Neuronal stem cell (in vitro differentiated cells): ENCODE data around the gene SNX19.
A peak's percentile ranks its signal among the peaks of the same experiment; 100 is the strongest.

ENCODE experiments used
- DNase-seq: peaks from one replicate; pipeline ENCODE4 v3.0.0-alpha.2; 2013; ENCODE audit warnings: low spot score
- H2AFZ ChIP-seq: one replicate; pipeline ENCODE4 v1.6.1; 2013; ENCODE audit warnings: mild to moderate bottlenecking, low read length, inconsistent platforms
- H2AK5ac ChIP-seq: 2 replicates; pipeline ENCODE4 v1.6.1; 2013; ENCODE audit warnings: low read depth, mild to moderate bottlenecking, inconsistent platforms, low read length, moderate library complexity, mixed read lengths
- H2BK120ac ChIP-seq: 2 replicates; pipeline ENCODE4 v1.6.1; 2013; ENCODE audit warnings: low read depth, mild to moderate bottlenecking, inconsistent platforms, low read length, moderate library complexity, mixed read lengths
- H2BK12ac ChIP-seq: one replicate; pipeline ENCODE4 v1.6.1; 2013; ENCODE audit warnings: low read length, inconsistent platforms
- H2BK15ac ChIP-seq: 2 replicates; pipeline ENCODE4 v1.6.1; 2013; ENCODE audit warnings: mild to moderate bottlenecking, low read length, inconsistent platforms, mixed read lengths
- H2BK5ac ChIP-seq: one replicate; pipeline ENCODE4 v1.6.1; 2013; ENCODE audit warnings: inconsistent platforms, mild to moderate bottlenecking, low read length, moderate library complexity
- H3K14ac ChIP-seq: one replicate; pipeline ENCODE4 v1.6.1; 2013; ENCODE audit warnings: low read length, inconsistent platforms
- H3K18ac ChIP-seq: 2 replicates; pipeline ENCODE4 v1.6.1; 2013; ENCODE audit warnings: low read length, inconsistent platforms
- H3K23ac ChIP-seq: 2 replicates; pipeline ENCODE4 v1.6.1; 2013; ENCODE audit warnings: low read depth, mild to moderate bottlenecking, mixed read lengths, low read length, inconsistent platforms; ENCODE audit not compliant: poor library complexity
- H3K27ac ChIP-seq: replicated peaks from 3 replicates; pipeline ENCODE4 v1.5.1; 2013; ENCODE audit warnings: low read length, inconsistent platforms
- H3K27me3 ChIP-seq, 3 experiments: 2 replicates each; pipeline ENCODE4 v1.6.1; 2013; ENCODE audit warnings: low read length in 3 of 3, mild to moderate bottlenecking in 2 of 3, inconsistent platforms in 1 of 3, low read depth in 1 of 3, mixed read lengths in 1 of 3, moderate library complexity in 1 of 3; ENCODE audit not compliant: control insufficient read depth in 3 of 3, insufficient read depth in 3 of 3
- H3K36me3 ChIP-seq, 2 donors: replicated peaks in 1 of 2; 2 replicates each; pipeline ENCODE4 v1.6.1; 2013; ENCODE audit warnings: low read length in 2 of 2; ENCODE audit not compliant: control insufficient read depth in 2 of 2, insufficient read depth in 2 of 2
- H3K4ac ChIP-seq: 2 replicates; pipeline ENCODE4 v1.6.1; 2013; ENCODE audit warnings: inconsistent platforms, mild to moderate bottlenecking, low read length, moderate library complexity
- H3K4me1 ChIP-seq, 2 donors: 1 replicate in 1 of 2; 2 replicates in 1 of 2; pipeline ENCODE4 v1.6.1; 2013; ENCODE audit warnings: low read length in 2 of 2, low read depth in 1 of 2; ENCODE audit not compliant: control insufficient read depth in 2 of 2, insufficient read depth in 1 of 2
- H3K4me2 ChIP-seq: one replicate; pipeline ENCODE4 v1.6.1; 2013; ENCODE audit warnings: mild to moderate bottlenecking, low read length, inconsistent platforms; ENCODE audit not compliant: insufficient read depth, poor library complexity, severe bottlenecking
- H3K4me3 ChIP-seq, 2 donors: 2 replicates each; pipeline ENCODE4 v1.5.1; 2013; ENCODE audit warnings: low read length in 2 of 2, mild to moderate bottlenecking in 2 of 2, inconsistent platforms in 1 of 2, moderate library complexity in 1 of 2
- H3K79me1 ChIP-seq: one replicate; pipeline ENCODE4 v1.6.1; 2013; ENCODE audit warnings: low read depth, mild to moderate bottlenecking, inconsistent platforms, low read length, moderate library complexity
- H3K9ac ChIP-seq: one replicate; pipeline ENCODE4 v1.6.1; 2013; ENCODE audit warnings: mild to moderate bottlenecking, low read depth, low read length, inconsistent platforms; ENCODE audit not compliant: poor library complexity
- H3K9me3 ChIP-seq, 2 donors: replicated peaks in 1 of 2; 2 replicates each; pipeline versions ENCODE3 to v1.6.1; 2013; ENCODE audit warnings: low read length in 2 of 2, mild to moderate bottlenecking in 2 of 2, inconsistent platforms in 1 of 2, low read depth in 1 of 2, mixed read lengths in 1 of 2, moderate library complexity in 1 of 2; ENCODE audit not compliant: control insufficient read depth in 2 of 2, insufficient read depth in 1 of 2
- H4K8ac ChIP-seq: one replicate; pipeline ENCODE4 v1.6.1; 2013; ENCODE audit warnings: low read depth, mild to moderate bottlenecking, inconsistent platforms, low read length, moderate library complexity
- H4K91ac ChIP-seq: one replicate; pipeline ENCODE4 v1.6.1; 2013; ENCODE audit warnings: low read length, low read depth, mild to moderate bottlenecking, inconsistent platforms; ENCODE audit not compliant: poor library complexity
- WGBS, 2 donors: extraction: QIAGEN DNeasy Blood & Tissue Kit; methylation state at CpG; one replicate each; pipeline ENCODE4 v1.1.7; 2013; ENCODE audit warnings: missing lambda C conversion rate in 2 of 2, mixed read lengths in 1 of 2; ENCODE audit not compliant: insufficient read length in 2 of 2, insufficient replicate concordance in 1 of 2; ENCODE audit errors: extremely low coverage in 2 of 2; 5-methylcytosine and 5-hydroxymethylcytosine counted together

The SNX19 gene

GRCh38 chr11:130916910-130917309 lies 631 bp upstream of the SNX19 start:
- H3K4ac ChIP-seq = no peak overlapping the region
- peak overlapping the region in 1 of 2 donors; percentile 88 for H3K4me3 ChIP-seq
- no peak overlapping the region for H3K23ac ChIP-seq
- no peak overlapping the region for H2AK5ac ChIP-seq
- peak overlapping the region; percentile 90 for H3K4me2 ChIP-seq
- H3K14ac ChIP-seq = no peak overlapping the region
- H3K18ac ChIP-seq = no peak overlapping the region
- H3K4me1 ChIP-seq = peaks cover 4 to 10% of the 10 kb centered on the region in 2 donors
- peak overlapping the region; percentile 94 for H2AFZ ChIP-seq
- no CpG with 5 or more reads among the region's 8 CpGs for WGBS, 2 donors
- H3K79me1 ChIP-seq = peaks cover 13% of the 10 kb centered on the region
- H2BK15ac ChIP-seq = no peak overlapping the region
- no peaks in the 10 kb centered on the region for H3K9me3 ChIP-seq
- no peak overlapping the region for H3K27ac ChIP-seq
- no peak overlapping the region for H3K9ac ChIP-seq
- H2BK12ac ChIP-seq = no peak overlapping the region
- no peak for DNase-seq
- no peak overlapping the region for H2BK120ac ChIP-seq
- H4K91ac ChIP-seq = no peak overlapping the region
- H3K27me3 ChIP-seq = peaks cover 0 to 15% (median 2%) of the 10 kb centered on the region in 3 experiments
- no peak overlapping the region for H2BK5ac ChIP-seq
- H3K36me3 ChIP-seq = peaks cover 15 to 32% of the 10 kb centered on the region in 2 donors
- no peak overlapping the region for H4K8ac ChIP-seq

GRCh38 chr11:130915603-130916237 lies 559 bp downstream of the SNX19 start:
- DNase-seq = no peak
- Histone ChIP-seq H4K8ac (no peak overlapping the region), H3K4me2 (peak overlapping the region; percentile 90), H2AK5ac (peak overlapping the region; percentile 50), H2BK5ac (no peak overlapping the region), H2BK12ac (no peak overlapping the region), H3K9ac (peak overlapping the region; percentile 93), H2BK15ac (no peak overlapping the region), H2BK120ac (peak overlapping the region; percentile 14), H3K36me3 (peaks cover 15 to 42% of the 10 kb centered on the region in 2 donors), H3K4me3 (peak overlapping the region; percentile 88 to 93), H3K18ac (peak overlapping the region; percentile 95), H3K27me3 (peaks cover 0 to 6% (median 2%) of the 10 kb centered on the region in 3 experiments), H3K27ac (no peak overlapping the region), H4K91ac (no peak overlapping the region), H2AFZ (peak overlapping the region; percentile 94), H3K4ac (no peak overlapping the region), H3K14ac (no peak overlapping the region), H3K4me1 (peaks cover 4 to 10% of the 10 kb centered on the region in 2 donors), H3K9me3 (no peaks in the 10 kb centered on the region), H3K79me1 (peaks cover 13% of the 10 kb centered on the region), H3K23ac (peak overlapping the region; percentile 86)
- no CpG with 5 or more reads among the region's 21 CpGs for WGBS, 2 donors

GRCh38 chr11:130913268-130913667 lies 3.0 kb downstream of the SNX19 start:
- H3K79me1 ChIP-seq = peaks cover 13% of the 10 kb centered on the region
- H3K4ac ChIP-seq = no peak overlapping the region
- H3K9ac ChIP-seq = no peak overlapping the region
- no peak overlapping the region for H3K4me3 ChIP-seq
- H4K8ac ChIP-seq = no peak overlapping the region
- no peak overlapping the region for H2AK5ac ChIP-seq
- H3K18ac ChIP-seq = no peak overlapping the region
- no peak overlapping the region for H3K27ac ChIP-seq
- WGBS, 2 donors = no CpG with 5 or more reads among the region's 2 CpGs
- H3K4me2 ChIP-seq = no peak overlapping the region
- no peak overlapping the region for H3K14ac ChIP-seq
- H2BK15ac ChIP-seq = no peak overlapping the region
- peaks cover 4 to 7% of the 10 kb centered on the region in 2 donors for H3K4me1 ChIP-seq
- H2BK5ac ChIP-seq = no peak overlapping the region
- H2BK120ac ChIP-seq = no peak overlapping the region
- peaks cover 0 to 6% (median 2%) of the 10 kb centered on the region in 3 experiments for H3K27me3 ChIP-seq
- no peak overlapping the region for H3K23ac ChIP-seq
- DNase-seq = no peak
- no peaks in the 10 kb centered on the region for H3K9me3 ChIP-seq
- peaks cover 24 to 65% of the 10 kb centered on the region in 2 donors for H3K36me3 ChIP-seq
- no peak overlapping the region for H2AFZ ChIP-seq
- no peak overlapping the region for H4K91ac ChIP-seq
- H2BK12ac ChIP-seq = no peak overlapping the region

- no CpG with 5 or more reads among the region's 6 CpGs for WGBS, 2 donors
- Histone ChIP-seq H2BK5ac (no peak overlapping the region), H3K4me2 (no peak overlapping the region), H3K27ac (no peak overlapping the region), H4K91ac (no peak overlapping the region), H3K36me3 (peaks cover 28 to 72% of the 10 kb centered on the region in 2 donors), H4K8ac (no peak overlapping the region), H3K9me3 (no peaks in the 10 kb centered on the region), H3K23ac (no peak overlapping the region), H3K18ac (no peak overlapping the region), H3K4ac (no peak overlapping the region), H3K4me1 (peaks cover 4 to 7% of the 10 kb centered on the region in 2 donors), H3K4me3 (no peak overlapping the region), H2AK5ac (no peak overlapping the region), H3K14ac (no peak overlapping the region), H3K27me3 (no peaks in the 10 kb centered on the region), H2BK120ac (no peak overlapping the region), H3K79me1 (peaks cover 13% of the 10 kb centered on the region), H2AFZ (no peak overlapping the region), H3K9ac (no peak overlapping the region), H2BK12ac (no peak overlapping the region), H2BK15ac (no peak overlapping the region)
- no peak for DNase-seq
These were observed 3.7 kb downstream of the SNX19 start for GRCh38 chr11:130912552-130912951.
